Stomach (tissue), 9 donors: Measurements from ENCODE around the gene RASGRP4. TPM values are rescaled to one million over a fixed set of nuclear protein-coding genes. Genes with fewer than 3 reads are reported as not detected.

Source experiments
- DNase-seq, 2 donors: peaks; one replicate each; pipeline versions ENCODE4 v3.0.0 to v3.0.0-alpha.2; 2013 to 2019
- H3K27ac ChIP-seq, 5 donors: fragments of 200-600 bp in 4 of 5; sonication (generic) in 4 of 5; one replicate each; pipeline ENCODE4 v1.5.1; 2013 to 2019; ENCODE audit warnings: mild to moderate bottlenecking in 1 of 5, moderate library complexity in 1 of 5
- H3K27me3 ChIP-seq, 3 donors: fragments of 200-600 bp; sonication (generic); one replicate each; pipeline ENCODE4 v1.5.1; 2017 to 2019; ENCODE audit warnings: mixed run types in 1 of 3
- H3K36me3 ChIP-seq, 4 donors: fragments of 200-600 bp; sonication (generic); 1 replicate in 3 of 4; 2 replicates in 1 of 4; pipeline ENCODE4 v1.5.1; 2016 to 2019
- H3K4me1 ChIP-seq, 4 donors: fragments of 200-600 bp; sonication (generic); one replicate each; pipeline ENCODE4 v1.5.1; 2016 to 2019
- H3K4me3 ChIP-seq, 4 donors: fragments of 200-600 bp; sonication (generic) in 3 of 4; one replicate each; pipeline ENCODE4 v1.5.1; 2016 to 2019; ENCODE audit warnings: mild to moderate bottlenecking in 1 of 4
- H3K9me3 ChIP-seq, 4 donors: fragments of 200-600 bp; sonication (generic); one replicate each; pipeline ENCODE4 v1.5.1; 2016 to 2019
- CTCF ChIP-seq, 7 experiments: fragments of 450-650 bp in 4 of 7; fragments of 200-600 bp in 3 of 7; sonication (generic) in 3 of 7; IDR thresholded peaks; one replicate each; pipeline ENCODE4 v1.5.1; 2016 to 2019; ENCODE audit warnings: antibody characterized with exemption in 7 of 7, control low read depth in 2 of 7, mild to moderate bottlenecking in 1 of 7
- EP300 ChIP-seq: sonication (generic); formaldehyde crosslinking; IDR thresholded peaks from one replicate; pipeline ENCODE4 v1.6.1; 2017; ENCODE audit warnings: antibody characterized with exemption
- POLR2A ChIP-seq, 4 donors: fragments of 450-650 bp; IDR thresholded peaks; one replicate each; pipeline ENCODE4 v1.6.1; 2016; ENCODE audit warnings: antibody characterized with exemption in 4 of 4, control low read depth in 2 of 4, mild to moderate bottlenecking in 1 of 4, moderate library complexity in 1 of 4
- POLR2AphosphoS5 ChIP-seq, 3 donors: sonication (generic); formaldehyde crosslinking; IDR thresholded peaks; one replicate each; pipeline ENCODE4 v1.6.1; 2016; ENCODE audit warnings: antibody characterized with exemption in 3 of 3
- WGBS, 5 donors: extraction: QIAGEN DNeasy Blood & Tissue Kit in 3 of 5; methylation state at CpG; one replicate each; pipeline versions ENCODE4 v1.1.5 to v1.1.7; 2013 to 2018; 5-methylcytosine and 5-hydroxymethylcytosine counted together
- intact Hi-C: fragments of 100-400 bp; cut with DNase I; formaldehyde crosslinking; loops from one replicate; pipeline ENCODE4 v1.15.1; 2023; ENCODE audit warnings: low total_unique reads
- polyA plus RNA-seq, 3 donors: library from polyadenylated mRNA; stranded (reverse); fragments of 200-250 nt; gene quantifications; one replicate each; pipeline ENCODE4 v1.2.3, GENCODE V29; 2013
- total RNA-seq, 5 donors: library from RNA; depleted of rRNA; stranded (reverse); fragments of >200 nt; gene quantifications; one replicate each; pipeline versions ENCODE4 v1.1.0 to v1.2.3, GENCODE V29; 2014 to 2016
- donor health status: healthy with polysubstance abuse.
- donor health status: Bipolar disorder and iron deficiency.
- donor health status: healthy.

Gene RASGRP4
- total and polyA plus RNA-seq, 8 donors = 0.40 to 8.4 (median 1.7) TPM; not detected in 2

DNA sequence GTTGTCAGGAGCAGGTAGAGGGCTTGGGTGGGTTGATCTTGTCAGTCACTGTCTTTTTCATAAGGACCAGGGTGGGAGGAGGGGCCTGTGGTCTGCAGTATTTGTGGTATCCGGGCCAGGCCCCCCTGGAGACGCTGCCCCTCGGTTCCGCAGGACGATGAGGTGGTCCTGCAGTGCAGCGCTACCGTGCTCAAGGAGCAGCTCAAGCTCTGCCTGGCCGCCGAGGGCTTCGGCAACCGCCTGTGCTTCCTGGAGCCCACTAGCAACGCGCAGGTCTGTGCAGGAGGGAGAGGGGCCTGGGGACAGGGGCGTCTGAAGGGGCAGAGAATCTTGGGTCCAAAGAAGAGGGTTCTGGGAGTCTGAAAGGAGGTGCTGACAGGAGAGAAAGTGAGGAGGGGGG is 14.6 kb upstream of the RASGRP4 start:
- H3K9me3 ChIP-seq = no peaks in the 10 kb centered on the region
- no peaks in the 10 kb centered on the region for H3K4me1 ChIP-seq
- no peak overlapping the region for H3K27ac ChIP-seq
- DNase-seq = no peak
- H3K36me3 ChIP-seq = no peaks in the 10 kb centered on the region
- TF ChIP-seq POLR2A (IDR thresholded peaks at IDR 0.05) (no peak), CTCF (IDR thresholded peaks at IDR 0.05) (no peak), POLR2AphosphoS5 (IDR thresholded peaks at IDR 0.05) (no peak), EP300 (no peak)
- 74 to 78% (median 75%) methylated on average over 12 to 14 of the region's 14 CpGs for WGBS, 5 donors
- intact Hi-C loops = no loop called here
- H3K27me3 ChIP-seq = peaks cover 0 to 66% (median 0%) of the 10 kb centered on the region in 3 donors
- H3K4me3 ChIP-seq = no peak overlapping the region

DNA sequence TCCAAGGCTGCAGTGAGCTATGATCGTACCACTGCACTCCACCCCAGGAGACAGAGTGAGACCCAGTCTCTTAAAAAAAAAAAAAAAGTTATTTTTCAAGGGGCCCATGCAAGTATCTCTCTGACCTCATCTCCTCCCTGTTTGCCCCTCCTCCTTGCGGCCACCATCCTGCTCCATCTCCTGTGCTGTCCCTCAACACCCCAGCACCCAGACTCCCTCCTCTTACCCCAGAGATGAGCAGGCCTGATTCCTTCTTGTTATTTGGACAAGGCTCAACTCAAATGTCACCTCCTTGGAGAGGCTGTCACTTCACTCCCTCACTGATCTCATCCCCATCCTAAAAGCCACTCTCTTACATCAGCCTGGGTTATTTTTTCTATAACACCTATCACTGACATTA is 11.9 kb upstream of the RASGRP4 start:
- peaks cover 0 to 90% (median 27%) of the 10 kb centered on the region in 3 donors for H3K27me3 ChIP-seq
- H3K36me3 ChIP-seq = no peaks in the 10 kb centered on the region
- no peak for DNase-seq
- H3K4me3 ChIP-seq = no peak overlapping the region
- 74 to 89% (median 84%) methylated on average over 2 of the region's 2 CpGs for WGBS, 5 donors
- TF ChIP-seq POLR2AphosphoS5 (IDR thresholded peaks at IDR 0.05) (no peak), CTCF (IDR thresholded peaks at IDR 0.05) (no peak), EP300 (no peak), POLR2A (IDR thresholded peaks at IDR 0.05) (no peak)
- no peak overlapping the region for H3K27ac ChIP-seq
- intact Hi-C loops = no loop called here
- H3K4me1 ChIP-seq = peaks cover 0 to 8% (median 3%) of the 10 kb centered on the region in 4 donors
- no peaks in the 10 kb centered on the region for H3K9me3 ChIP-seq

DNA sequence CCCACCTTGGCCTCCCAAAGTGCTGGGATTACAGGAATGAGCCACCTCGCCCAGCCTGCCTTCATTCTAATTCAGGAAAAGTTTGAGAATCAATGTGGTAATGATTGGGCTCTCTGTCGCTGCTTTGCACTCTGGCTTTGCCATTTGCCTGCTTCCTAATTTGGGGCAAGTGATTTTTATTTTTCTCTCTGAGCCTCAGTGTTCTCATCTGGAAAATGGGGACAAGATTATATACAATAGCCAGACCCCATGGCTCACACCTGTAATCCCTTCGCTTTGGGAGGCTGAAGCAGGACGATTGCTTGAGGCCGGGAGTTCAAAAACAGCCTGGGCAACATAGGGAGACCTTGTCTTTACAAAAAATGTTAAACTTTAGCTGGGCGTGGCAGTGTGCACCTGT is 11.3 kb upstream of the RASGRP4 start:
- intact Hi-C loops = no loop called here
- 83 to 94% (median 93%) methylated on average over 6 of the region's 6 CpGs for WGBS, 5 donors

DNA sequence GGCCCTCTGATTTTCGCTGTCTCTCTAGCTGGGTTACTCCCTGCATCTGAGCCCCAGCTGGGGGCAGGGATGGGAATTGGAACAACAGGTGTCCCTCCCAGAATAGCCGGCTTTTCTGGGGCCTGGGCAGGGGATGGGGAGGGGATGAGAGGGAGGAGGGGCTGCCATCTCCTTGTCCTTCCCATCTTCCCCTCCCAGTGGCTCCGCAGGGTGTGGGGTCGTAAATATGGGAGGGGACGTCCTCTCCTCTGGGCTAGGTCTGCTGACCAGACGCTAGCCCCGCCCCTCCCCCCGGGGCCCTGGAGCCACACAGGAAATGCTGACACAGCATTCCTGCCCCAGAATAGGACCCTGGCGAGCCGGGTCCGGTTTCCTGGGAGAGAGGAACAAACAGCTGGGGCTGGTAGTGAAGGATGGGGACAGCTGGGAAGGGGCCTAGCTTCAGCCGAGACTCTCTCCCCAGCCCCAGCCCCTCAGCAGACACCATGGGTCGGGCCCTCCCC is 8.6 kb upstream of the RASGRP4 start:
- H3K27me3 ChIP-seq = peaks cover 0 to 81% (median 28%) of the 10 kb centered on the region in 3 donors
- WGBS, 5 donors = 10 to 32% (median 11%) methylated on average over 7 to 13 of the region's 13 CpGs
- H3K27ac ChIP-seq = no peak overlapping the region
- peak in 1 of 2 donors; percentile 46 for DNase-seq
- no peak overlapping the region for H3K4me3 ChIP-seq
- TF ChIP-seq POLR2A (IDR thresholded peaks at IDR 0.05) (no peak), CTCF (IDR thresholded peaks at IDR 0.05) (no peak), EP300 (no peak), POLR2AphosphoS5 (IDR thresholded peaks at IDR 0.05) (no peak)
- H3K36me3 ChIP-seq = no peaks in the 10 kb centered on the region
- peaks cover 0 to 8% (median 3%) of the 10 kb centered on the region in 4 donors for H3K4me1 ChIP-seq
- intact Hi-C loops = no loop called here
- no peaks in the 10 kb centered on the region for H3K9me3 ChIP-seq

More for the DNA sequence above, 11.3 kb upstream of the RASGRP4 start:
- no peak for DNase-seq
- Histone ChIP-seq H3K4me3 (no peak overlapping the region), H3K4me1 (peaks cover 0 to 8% (median 3%) of the 10 kb centered on the region in 4 donors), H3K36me3 (no peaks in the 10 kb centered on the region), H3K27me3 (peaks cover 0 to 90% (median 28%) of the 10 kb centered on the region in 3 donors), H3K27ac (no peak overlapping the region), H3K9me3 (no peaks in the 10 kb centered on the region)
- TF ChIP-seq POLR2AphosphoS5 (IDR thresholded peaks at IDR 0.05) (no peak), POLR2A (IDR thresholded peaks at IDR 0.05) (no peak), EP300 (no peak), CTCF (IDR thresholded peaks at IDR 0.05) (no peak)
